Stimulated activated CD4-positive, alpha-beta T cell treated with anti-CD3 and anti-CD28 coated beads, TNF-alpha, amount 100 ng/mL, for 4 hours (primary cell): ENCODE data around the gene PRKCI.
"Not testable (repeated sequence)": the region's sequence is repeated elsewhere in the genome, so short reads cannot be mapped to it uniquely, and the experiment has no call there.

Experiments used
- DNase-seq, 3 experiments: peaks; one replicate each; pipeline ENCODE4 v3.0.0-alpha.2; 2020; ENCODE audit warnings: low read depth in 3 of 3

The PRKCI gene

DNA sequence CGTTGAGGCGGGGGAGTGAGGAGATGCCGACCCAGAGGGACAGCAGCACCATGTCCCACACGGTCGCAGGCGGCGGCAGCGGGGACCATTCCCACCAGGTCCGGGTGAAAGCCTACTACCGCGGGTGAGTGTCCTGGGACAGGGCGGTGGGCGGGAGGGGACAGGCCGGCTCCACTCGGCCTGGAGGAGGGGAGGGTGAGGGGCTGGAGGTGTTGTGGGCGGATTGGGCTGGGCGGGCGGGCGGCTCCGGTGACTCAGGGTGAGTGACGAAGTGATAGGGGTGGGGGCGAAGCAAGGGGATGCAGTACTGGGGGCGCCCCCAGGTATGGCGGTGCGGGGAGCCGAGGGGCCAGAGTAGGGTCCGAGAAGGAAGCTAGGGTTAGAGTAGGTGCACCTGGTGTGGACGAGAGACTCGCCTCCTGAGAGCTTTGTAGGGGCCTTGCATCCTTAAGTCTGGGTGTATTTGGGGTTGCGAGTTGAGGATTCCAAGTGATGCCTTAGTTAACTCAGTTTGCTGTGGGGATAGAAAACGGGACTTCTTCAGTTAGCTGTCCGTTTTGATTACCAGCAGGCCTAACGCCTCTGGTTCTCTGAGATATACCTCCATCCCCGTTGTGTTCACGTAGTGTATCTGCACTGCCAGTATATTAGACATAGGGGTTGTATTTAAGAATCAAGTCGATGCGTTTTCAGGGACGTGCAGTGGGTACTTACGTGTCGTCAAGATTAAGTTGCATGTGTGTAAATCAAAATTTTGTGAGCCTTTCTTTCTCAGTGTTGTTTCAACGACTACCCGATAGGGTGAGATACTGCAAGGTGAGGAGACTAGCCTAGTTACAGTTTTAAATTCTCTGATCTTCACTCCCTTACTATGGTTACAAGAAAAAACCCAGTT lies 670 bp downstream of the PRKCI start:
- DNase-seq: peak in 2 of 3 experiments; percentile 22 to 39

DNA sequence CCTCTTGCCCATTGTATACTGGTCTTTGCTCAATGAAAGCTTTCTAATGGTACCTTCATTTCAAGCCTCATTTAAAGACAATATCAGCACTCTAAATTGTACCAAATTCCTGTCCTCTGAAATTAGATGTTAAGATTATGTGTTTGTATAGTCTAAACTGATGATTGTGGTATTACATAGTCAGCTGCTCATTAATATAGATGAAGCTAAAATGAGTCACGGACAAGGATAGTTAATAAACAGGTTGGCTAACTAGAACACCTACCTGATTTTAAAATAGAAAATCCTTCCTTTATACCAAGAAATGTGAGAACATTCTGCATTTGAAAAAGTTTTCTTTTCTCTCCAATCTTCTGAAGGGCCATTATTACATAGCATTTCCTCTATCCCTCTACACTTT lies 2.9 kb downstream of the PRKCI start:
- DNase-seq: no peak

- DNase-seq: no peak
These were observed 4.3 kb downstream of the PRKCI start for GRCh38 chr3:170226426-170226960.

- DNase-seq: no peak
These were observed 6.0 kb downstream of the PRKCI start for GRCh38 chr3:170228093-170228766.

DNA sequence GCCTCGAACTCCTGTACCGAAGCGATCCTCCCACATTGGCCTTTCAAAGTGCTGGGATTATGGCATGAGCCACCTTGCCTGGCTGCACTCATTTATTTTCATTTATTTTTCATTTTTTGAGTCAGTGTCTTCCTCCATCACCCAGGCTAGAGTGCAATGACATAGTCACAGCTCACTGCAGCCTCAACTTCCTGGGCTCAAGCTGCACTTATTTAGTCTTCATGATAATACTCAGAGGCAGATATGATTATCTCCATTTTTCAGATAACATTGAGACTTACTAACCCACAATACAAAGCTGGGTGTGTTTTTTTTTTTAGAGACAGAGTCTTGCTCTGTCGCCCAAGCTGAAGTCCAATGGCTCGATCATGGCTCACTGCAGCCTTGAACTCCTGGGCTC lies 10.0 kb downstream of the PRKCI start:
- DNase-seq: no peak

- no peak for DNase-seq
These were observed 11.3 kb downstream of the PRKCI start for GRCh38 chr3:170233530-170233929.

DNA sequence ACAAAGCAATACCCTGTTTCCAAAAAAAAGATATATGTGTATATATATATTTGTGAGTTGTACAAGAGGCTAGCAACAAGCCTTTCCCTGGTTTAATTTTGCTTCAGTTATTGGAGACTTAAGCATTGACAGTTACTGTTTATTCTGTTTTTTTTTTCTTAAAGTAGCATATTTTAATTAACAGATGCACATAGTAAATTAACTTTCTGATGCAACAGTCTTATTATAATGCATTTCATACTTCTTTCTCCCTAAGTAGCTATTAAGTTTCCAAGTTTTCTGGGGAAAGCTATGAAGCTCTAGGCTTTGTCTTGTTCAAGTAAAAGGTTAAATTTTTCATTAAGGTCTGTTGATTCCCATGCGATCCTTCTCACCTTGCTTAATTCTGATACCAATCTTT lies 17.9 kb downstream of the PRKCI start:
- DNase-seq: no peak

- DNase-seq: no peak
These were observed 18.4 kb downstream of the PRKCI start for GRCh38 chr3:170240671-170241070.

GRCh38 chr3:170244576-170244975 lies 22.4 kb downstream of the PRKCI start:
- no peak for DNase-seq

DNA sequence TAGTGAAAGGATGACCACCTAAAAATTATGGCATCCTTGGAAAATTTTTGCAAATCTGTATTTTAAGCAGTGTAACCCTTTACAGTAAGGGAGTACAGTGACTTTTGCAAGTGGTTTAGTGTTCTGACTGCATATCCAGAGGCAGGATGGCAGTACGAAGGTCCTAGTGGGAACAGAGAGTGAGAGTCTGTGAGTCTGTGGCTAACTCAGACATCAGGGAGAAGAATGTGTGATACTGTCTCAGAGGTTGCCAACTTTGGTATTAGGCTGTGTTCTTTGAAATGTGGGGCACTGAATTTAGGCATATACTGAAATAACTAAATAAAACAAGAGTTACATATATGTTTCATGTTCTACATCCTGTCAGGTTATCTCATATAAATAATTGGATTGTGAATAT lies 25.7 kb downstream of the PRKCI start:
- DNase-seq: no peak

DNA sequence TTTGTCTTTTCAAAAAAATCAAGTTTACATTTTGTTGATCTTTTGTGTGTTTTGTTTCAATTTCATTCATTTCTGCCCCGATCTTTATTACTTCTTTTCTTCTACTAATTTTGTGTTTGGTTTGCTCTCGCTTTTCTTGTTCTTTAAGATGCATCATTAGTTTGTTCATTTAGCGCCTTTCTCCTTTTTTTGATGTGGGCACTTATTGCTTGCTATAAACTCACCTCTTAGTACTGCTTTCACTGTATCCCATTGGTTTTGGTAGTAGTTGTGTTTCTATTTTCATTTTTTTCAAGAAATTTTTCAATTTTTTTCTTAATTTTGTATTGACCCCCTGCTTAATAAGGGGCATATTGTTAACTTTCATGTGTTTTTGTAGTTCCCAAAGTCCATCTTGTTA lies 34.4 kb downstream of the PRKCI start:
- no peak for DNase-seq

GRCh38 chr3:170257145-170257544 lies 34.9 kb downstream of the PRKCI start:
- no peak for DNase-seq

DNA sequence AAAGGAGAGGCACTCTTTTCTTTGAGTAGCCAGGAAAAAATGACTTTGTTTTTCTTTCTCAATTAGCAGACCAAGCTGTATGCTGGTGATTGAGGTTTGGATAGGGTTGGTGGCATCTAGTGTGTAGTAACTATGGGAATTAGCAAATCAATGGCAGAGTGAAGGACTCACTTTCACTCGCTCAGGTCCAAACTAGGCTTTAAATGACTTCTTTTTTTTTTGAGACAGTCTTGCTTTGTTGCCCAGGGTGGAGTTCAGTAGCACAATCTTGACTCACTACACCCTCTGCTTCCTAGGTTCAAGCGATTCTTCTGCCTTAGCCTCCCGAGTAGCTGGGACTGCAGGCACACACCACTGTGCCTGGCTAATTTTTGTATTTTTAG lies 35.9 kb downstream of the PRKCI start:
- no peak for DNase-seq

DNA sequence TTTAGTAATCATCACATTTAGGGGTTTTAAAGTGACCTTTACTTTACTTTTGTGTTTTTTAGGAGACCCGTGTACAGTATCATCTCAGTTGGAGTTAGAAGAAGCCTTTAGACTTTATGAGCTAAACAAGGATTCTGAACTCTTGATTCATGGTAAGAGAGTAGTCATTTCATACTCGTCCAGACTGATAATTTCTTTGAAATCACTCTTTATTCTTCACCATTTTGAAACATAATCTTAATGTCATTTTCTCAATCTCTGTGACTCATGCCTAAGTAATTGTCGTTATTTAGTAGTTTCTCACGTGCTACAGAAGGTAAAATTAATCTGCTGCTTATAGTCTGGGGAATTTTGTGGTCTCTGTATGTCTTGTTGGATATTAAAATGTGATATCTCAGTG lies 37.7 kb downstream of the PRKCI start:
- DNase-seq: no peak

- no peak for DNase-seq
These were observed 45.6 kb downstream of the PRKCI start for GRCh38 chr3:170267793-170268192.

GRCh38 chr3:170269673-170270254 lies 47.5 kb downstream of the PRKCI start:
- not testable (repeated sequence) for DNase-seq

GRCh38 chr3:170270282-170270881 lies 48.2 kb downstream of the PRKCI start:
- DNase-seq: no peak

- DNase-seq: no peak
These were observed 52.4 kb downstream of the PRKCI start for GRCh38 chr3:170274641-170275040.

DNA sequence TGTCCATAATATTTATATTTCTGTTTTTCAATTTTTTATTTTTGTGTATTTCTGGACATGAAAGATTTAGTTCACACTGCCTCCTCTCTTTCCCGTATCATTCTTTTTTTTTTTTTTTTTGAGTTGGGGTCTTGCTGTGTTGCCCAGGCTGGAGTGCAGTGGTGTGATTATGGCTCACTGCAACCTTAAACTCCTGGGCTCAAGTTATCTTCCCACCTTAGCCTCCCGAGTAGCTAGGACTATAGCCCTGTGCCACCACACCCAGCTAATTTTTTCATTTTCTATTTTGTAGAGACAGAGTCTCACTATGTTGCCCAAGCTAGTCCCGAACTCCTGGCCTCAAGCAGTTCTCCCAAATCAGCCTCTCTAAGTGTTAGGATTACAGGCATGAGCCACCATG lies 53.6 kb downstream of the PRKCI start:
- DNase-seq: no peak

DNA sequence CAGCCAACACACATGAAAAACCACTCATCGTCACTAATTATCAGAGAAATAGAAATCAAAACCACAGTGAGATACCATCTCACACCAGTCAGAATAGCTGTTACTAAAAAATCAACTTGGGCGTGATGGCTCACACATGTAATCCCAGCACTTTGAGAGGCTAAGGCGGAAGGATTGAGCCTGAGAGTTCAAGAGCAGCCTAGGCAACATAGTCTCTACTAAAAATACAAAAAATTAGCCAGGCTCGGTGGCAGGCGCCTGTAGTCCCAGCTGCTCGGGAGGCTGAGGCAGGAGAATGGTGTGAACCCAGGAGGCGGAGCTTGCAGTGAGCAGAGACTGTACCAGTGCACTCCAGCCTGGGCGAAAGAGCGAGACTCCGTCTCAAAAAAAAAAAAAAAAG lies 55.1 kb downstream of the PRKCI start:
- DNase-seq: not testable (repeated sequence)

GRCh38 chr3:170277833-170278580 lies 55.8 kb downstream of the PRKCI start:
- no peak for DNase-seq
